Measurements from ENCODE around the gene MATK.

- no peak for TF ChIP-seq L3MBTL2 (conservative IDR thresholded peaks at IDR 0.05)
- no peak for TF ChIP-seq TARDBP (IDR thresholded peaks at IDR 0.05)
- no peak for TF ChIP-seq SP1 (IDR thresholded peaks at IDR 0.05)
- TF ChIP-seq ARNT (IDR thresholded peaks at IDR 0.05), result no peak
- no peak for TF ChIP-seq SUZ12 (IDR thresholded peaks at IDR 0.05)
- no peak for TF ChIP-seq PKNOX1 (IDR thresholded peaks at IDR 0.05)
- no peak for TF ChIP-seq FOXA1 (IDR thresholded peaks at IDR 0.05)
- TF ChIP-seq ELF4 (IDR thresholded peaks at IDR 0.05), result no peak
Measured at GRCh38 chr19:3817761-3818160, 31.6 kb upstream of the MATK start.
